Activated T-cell treated with anti-CD3 and anti-CD28 coated beads, Interleukin-2, amount 50 U/mL, for 1 hour (primary cell): Measurements from ENCODE around the gene MTX3.

Experiments
- DNase-seq: peaks from one replicate; pipeline ENCODE4 v3.0.0-alpha.2; 2020

MTX3 gene, protein sequence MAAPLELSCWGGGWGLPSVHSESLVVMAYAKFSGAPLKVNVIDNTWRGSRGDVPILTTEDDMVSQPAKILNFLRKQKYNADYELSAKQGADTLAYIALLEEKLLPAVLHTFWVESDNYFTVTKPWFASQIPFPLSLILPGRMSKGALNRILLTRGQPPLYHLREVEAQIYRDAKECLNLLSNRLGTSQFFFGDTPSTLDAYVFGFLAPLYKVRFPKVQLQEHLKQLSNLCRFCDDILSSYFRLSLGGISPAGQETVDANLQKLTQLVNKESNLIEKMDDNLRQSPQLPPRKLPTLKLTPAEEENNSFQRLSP

DNA sequence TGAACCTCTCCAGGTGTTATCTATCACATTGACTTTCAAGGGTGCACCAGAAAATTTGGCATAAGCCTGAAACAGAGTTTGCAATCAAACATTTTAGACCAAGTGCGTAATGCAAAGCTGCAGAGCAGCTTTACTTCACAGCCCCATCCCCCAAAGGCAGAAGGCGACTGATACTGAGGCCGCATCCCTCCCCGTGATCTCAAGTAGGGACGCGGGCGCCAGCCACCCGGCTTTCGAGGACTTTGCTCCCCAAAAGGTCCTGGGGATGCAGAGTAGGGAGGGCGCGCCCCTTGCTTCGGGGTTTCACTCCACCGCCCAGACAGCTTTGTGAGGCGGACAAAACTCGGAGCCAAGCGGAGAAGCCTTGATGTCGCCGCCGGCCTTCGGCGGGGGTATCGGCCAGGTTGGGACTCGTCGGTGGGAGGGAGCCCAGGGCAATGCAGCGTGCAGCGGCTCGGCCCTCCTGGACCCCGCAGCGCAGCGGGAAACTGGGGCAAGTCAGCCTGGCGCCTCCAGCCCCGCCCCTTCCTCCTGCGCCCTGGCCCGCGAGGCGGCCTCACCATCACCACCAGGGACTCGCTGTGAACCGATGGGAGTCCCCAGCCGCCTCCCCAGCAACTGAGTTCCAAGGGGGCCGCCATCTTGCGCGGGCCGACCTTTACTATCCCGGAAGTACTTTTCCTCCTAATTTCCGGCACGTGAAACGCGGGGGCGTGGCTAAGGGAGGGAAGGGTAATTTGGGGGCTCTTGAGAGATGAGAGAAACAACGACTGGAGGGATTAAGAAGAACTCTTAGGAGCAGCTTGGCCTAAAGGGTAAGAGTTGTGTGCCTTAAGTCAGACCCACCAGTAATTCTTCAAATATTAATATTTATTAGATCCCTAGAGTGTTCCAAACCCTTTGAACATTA lies at the start of gene MTX3:
Gene MTX3, minus strand, starts transcription at position 665 of the 910 bp plus-strand sequence. Its CDS starts 24 bp downstream, at position 641.
- peak; percentile 85 for DNase-seq

DNA sequence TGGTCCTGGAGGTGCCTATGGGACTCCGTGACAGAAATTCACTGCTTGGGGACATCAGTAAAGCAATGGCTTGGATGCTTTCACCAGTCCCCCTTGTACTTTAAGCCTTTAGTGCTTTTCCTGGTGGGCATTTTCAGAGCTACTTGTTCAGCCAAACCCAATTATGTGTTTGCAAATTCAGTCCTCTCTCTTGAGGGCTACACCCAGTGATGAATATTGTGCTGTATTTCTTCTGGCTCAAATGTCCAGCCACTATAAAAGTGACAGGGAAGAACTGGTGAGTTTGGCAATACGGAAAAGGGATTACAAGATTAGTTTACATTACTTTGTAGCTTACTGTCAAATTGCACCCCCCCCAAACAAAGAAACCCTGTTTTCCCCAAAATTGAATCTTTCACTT lies 48.6 kb upstream of the MTX3 start:
- no peak for DNase-seq

DNA sequence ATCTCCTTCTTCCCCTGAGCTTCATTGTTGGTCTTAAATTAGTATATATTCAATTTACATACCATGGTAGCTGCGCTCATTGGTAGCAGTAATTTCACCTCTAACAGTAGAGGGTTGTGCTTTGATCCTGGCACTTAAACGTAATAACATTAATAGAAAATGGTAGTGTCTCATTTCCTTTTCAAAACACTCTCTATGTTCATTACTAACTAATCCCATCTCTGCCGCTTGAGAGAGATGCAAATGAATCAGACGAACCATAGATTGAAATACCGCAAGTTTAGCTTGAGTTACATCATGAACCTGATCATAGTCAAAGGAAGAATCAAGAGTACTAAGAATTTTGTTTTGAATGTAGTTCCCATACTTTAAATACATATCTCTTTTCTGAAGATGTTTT lies 46.3 kb upstream of the MTX3 start:
- no peak for DNase-seq

DNA sequence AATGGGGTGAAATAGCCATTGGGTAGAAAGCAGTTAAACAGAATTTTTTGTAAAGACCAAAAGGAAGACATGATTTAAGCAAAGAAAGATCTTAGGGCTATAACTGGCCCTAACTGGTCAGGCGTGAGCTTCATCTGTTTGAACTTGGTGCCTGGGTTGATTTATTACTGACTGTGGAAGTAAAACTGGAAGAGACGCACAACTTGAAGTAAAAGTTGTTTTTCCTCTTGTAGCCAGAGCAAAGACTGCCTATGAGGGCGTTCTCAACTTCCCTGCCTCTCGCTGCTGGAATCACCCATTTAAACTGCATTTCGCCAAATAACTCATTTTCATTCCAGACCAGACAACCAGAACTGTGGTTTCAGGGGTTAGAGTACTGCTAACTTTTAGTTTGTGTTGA lies 45.6 kb upstream of the MTX3 start:
- no peak for DNase-seq

DNA sequence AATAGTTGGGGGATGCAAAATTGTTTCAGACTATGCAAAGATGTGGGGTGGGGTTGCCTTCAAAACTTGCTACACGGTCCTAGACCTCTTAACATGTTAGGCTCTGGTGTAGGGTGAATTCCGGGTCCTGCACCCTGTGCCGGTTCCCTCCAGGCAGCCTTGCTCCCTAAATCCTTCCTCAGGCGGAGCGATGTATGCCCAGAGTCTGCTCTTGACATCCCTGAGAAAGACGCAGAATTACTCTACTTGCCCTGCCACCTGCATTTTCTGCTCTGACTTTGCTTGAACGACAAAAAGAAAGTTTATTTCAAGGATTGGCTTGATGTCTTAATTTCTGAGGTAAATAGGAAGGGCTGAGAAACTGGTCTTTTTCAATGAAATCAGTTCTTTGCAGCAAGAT lies 44.8 kb upstream of the MTX3 start:
- DNase-seq = no peak

DNA sequence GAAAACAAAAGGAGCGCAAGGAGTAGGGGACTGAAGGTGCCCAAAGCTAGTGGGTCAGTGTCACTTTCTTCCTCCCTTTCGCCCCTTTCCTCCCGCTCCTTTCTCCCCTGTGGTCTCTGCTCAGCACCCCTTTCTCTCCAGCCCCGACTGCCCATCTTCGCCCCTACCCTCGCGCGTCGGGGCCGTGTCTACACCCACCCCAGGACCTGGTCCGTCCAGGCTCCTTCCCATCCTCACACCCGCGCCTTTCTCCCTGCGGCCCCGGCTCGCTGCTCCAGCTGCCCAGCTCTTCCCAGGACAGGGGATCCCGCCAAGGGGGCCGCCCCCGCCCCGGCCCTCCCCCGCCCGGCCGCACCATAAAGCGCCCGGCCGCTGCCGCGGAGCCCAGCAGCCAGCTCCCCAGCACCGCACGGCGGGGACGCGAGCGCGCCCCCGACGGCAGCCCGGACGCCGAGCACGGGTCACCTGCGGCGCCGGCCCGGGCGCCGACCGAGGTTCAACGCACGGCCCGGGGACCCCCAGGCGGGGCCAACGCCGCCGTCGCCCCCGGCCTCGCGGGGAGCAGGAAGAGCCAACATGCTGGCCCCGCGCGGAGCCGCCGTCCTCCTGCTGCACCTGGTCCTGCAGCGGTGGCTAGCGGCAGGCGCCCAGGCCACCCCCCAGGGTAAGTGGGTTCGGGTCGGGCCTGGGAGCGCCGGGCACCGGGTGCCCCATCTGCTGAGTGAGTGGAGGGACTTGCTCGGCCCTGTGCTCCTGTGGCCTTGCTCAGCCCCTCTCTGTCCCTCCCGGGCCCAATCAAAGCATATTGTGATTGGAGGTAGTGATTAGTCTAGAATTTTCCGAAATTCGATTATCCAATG lies 44.1 kb upstream of the MTX3 start, which contains the start of gene THBS4:
Gene THBS4, plus strand, starts transcription at position 387 of the 860 bp plus-strand sequence. Its CDS starts 190 bp downstream, at position 577.
- peak; percentile 18 for DNase-seq

DNA sequence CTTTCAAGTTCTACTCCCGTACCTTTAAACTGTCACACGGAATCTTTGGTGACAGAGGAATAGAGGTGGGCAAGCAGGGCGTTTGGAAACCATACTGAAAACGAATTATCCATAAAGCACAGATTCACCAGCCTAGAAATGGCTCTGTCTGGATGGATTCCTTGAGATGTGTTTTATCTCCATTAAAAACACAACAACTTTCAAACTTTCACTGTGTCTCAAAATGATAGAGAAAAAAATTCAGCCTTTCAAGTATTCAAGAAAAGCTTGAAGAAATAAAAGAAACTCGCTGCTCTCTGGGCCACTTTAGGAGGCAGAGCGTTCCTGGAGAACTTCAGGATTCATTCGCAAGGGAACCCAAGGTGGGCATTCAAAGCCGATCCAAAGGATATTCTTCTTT lies 43.5 kb upstream of the MTX3 start:
- DNase-seq = no peak

DNA sequence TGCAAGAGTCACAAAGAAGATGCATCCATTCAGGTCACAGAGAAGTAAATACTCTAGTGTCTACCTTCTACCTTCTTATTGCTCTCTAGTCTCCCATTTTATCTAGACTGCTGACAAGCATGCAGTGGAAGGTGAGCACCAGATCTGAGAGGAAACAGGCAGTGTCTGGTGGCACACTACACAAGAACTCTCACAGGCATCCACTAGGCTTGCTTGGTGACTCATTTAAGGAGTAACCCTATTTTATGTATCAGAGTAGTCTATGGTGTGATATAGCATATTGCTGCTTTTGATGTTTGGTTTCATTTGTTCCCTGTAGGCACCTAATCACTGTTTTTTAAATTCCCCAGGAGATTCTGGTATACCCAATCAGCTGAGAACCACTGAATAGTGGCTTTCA lies 42.5 kb upstream of the MTX3 start:
- DNase-seq = no peak

DNA sequence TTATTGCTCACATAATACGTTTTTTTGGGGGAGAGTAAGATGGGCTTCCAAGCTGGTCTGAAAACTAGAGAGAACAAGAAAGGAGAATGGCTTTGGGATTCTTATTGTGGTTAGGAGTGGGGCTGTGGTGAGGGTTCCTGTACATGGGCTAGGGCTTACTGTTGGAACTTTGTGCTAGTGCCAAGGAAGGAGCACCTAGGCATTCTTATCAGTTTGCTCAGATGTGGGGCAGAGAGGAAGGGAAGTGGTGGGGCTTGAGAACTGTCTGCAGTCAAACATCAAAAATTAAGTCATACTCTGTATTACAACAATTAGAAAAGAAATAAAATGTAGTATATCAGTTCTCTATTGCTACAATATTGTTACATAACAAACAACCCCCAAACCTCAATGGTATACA lies 40.0 kb upstream of the MTX3 start:
- DNase-seq = no peak

DNA sequence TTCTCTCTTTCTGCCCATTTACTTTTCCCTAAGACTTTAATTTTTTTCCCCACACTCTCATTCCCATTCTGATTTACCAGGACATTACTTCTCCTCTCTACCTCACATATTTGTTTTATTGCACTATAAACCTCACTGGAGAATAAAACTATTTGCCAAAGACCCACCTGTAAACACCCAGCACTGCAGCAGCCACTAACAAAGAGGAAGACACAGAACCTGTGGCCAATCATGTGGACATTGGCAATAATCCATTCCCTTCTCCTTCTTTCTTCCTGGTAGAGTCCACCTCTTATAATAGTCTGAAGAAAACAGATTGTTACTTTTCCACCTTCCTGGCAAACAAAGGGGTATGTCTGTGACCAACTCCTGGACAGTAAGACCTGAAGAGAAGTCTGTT lies 35.8 kb upstream of the MTX3 start:
- DNase-seq = no peak

DNA sequence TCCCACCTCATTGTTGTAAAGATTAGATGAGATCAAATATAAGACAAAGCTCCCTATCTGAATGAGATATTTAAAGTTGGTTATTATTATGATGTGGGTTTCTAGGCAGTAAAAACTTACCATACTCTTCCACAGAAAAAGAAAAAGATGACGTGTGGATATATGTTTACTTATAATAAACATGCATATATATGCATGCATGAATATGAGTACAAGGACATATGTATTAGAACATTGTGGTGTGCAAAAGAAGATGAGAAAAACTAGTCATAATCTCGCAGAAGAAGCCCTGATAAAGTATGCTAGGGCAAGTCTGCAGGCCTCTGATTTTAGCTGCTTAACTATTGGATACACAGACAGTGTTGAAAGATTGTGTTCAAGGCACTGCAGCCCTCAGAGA lies 34.0 kb upstream of the MTX3 start:
- no peak for DNase-seq

DNA sequence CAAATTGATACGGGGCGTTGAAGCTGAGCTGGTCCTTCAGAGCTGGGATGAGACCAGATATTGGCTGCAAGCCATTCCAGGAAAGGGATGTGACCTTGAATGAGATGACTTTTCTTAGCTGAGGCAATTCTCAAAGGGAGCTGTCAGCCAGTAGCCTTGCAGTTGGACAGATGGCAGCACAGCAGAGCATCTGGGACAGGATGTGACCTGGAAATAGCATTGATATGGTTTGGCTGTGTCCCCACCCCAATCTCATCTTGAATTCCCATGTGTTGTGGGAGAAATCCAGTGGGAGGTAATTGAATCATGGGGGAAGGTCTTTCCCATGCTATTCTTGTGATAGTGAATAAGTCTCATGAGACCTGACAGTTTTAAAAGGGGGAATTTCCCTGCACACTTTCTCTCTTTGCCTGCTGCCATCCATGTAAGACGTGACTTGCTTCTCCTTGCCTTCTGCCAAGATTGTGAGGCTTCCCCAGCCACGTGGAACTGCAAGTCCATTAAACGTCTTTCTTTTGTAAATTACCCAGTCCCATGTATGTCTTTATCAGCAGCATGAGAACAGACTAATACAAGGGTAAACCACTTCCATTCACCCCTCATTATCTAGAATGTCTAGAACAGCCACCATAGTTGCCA lies 19.8 kb upstream of the MTX3 start:
- no peak for DNase-seq

DNA sequence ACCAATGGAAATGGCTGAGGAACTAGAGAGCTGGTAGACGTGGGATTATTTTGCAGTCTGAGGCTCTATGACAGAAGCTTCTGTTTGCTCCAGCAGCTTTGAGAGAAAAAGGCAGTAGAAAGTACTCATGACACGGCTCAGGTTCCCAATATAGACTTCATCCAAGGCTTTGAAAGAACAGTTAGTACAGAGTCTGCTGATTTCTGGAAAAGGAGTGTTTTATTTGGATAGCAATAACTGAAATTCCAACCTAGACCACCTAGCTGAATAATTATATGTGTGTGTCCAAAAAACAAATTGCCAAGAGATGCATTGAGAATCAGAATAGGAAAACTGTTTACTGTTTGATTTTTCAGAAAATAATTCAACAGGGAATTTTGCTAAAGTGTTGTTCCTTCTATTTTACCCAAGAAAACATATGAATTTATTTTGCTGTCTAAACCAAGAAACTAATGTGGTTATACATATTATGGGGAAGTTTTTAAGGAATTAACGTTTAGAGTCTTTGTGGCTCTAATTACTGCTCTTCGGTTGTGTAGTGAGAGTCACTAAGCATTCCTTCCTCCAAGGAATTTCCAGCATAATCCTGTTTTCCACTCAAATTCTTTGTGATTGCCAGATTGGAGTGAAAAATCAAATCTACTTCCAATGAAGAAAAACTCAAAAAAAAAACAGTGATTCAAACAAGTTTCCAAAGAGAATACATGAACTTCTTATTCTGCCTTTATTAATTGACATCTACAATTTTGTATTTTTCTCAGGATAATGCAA lies 18.1 kb upstream of the MTX3 start:
- DNase-seq = no peak

DNA sequence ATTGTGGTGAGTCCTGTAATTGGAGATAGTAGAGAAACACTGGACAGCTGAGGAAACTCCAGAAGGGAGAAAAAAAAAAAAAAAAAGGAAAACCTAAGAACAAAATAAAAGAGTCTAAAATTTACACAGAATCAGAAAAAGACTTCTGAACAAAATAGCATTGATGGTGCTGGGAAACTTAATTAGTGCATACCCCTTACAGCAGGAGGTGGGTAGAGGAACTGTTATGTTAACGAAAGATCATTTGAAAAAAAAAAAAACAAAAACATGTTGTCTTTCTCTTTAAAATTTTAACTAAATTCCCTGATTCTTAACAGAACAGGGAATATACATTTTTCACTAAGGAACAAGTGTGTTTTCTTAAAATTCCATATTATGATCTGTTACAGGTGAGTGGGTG lies 11.6 kb upstream of the MTX3 start:
- DNase-seq = no peak

DNA sequence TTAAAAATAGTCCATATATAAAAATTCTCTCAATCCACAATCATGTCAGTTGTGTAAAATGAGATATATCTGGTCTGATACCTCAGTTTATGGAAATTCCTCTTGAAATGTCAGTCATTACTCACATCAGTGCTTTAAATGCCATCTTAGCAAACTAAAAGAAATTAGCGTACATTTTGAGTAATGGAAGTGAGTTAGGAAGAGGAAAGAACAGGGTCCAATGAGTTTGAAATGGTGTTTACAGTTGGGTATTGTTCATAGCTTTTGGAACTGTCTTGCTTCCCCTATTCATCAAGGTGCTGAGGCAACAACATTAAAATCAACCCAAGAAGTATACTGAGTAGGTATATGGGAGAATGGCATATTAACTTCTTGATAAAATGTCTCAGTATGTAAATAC lies 8.7 kb upstream of the MTX3 start:
- DNase-seq = no peak

DNA sequence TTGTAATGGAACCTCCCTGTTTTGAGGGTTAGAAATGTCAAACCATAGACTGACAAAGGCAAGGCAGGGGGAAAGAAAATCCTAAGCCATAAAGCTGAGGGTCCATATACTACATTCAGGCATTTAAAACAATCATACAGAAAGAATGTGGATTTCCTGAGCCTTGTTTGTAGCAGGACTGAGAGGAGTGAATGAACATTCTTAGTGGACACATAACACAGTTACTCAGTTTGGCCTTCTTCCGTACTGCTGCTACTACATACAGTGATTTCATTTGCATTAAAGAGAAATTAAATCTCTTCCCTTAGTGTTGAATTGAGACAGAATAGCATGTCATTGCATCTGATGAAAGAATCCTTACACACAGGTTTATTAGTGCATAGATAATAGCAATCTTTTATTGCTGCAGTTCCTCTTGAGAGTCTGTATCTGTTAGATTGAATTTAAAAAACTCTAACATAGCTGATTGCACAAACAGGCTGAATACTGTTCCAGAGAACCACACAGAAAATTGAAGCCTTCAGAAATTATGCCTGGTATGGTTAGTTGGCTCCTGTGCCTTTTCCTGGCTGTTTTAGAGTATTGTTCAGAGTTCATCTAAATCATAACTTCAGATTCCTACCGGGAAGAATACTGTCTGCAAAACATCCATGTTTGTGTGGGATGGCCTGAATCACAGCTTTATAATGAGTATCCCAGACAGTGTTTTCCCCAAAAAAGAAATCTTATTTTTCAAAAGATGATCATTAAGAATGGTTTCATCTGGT lies 2.0 kb upstream of the MTX3 start:
- no peak for DNase-seq

DNA sequence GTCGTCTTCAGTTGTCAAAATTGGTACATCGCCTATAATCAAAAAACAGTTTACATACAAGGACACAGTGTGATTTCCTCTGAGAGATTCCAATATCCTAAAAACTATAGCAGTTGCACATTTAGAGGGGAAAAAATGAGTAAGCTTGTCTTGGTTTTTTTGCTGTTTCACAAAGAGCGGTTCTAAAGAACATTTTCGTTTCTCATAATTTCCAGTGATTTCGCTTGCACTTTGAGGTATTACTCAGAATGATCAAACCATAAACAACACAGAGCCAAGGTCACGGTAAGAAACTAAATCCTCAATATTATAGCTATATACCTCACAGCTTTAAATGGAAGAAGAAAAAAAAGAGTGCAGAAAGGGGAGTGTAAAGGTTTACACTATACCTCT lies 861 bp downstream of the MTX3 start:
- no peak for DNase-seq

DNA sequence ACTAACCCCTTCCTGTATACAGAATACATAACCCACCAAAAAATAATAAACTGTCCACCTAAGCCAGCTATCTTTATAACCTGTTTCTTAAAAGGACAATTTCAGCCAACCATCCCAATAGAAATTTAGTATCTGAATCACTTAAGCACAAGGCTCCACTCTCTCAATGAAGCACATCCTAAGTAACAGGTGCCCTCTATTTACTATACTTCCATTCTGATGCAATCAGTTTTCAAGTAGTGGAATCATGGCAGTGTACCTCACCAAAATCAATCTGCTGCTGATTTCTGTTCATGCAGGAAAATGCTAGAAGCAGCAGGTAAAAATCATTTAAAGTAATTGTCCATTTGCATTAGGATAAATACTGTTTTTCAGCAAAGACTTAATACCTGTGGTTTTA lies 4.8 kb downstream of the MTX3 start:
- no peak for DNase-seq

DNA sequence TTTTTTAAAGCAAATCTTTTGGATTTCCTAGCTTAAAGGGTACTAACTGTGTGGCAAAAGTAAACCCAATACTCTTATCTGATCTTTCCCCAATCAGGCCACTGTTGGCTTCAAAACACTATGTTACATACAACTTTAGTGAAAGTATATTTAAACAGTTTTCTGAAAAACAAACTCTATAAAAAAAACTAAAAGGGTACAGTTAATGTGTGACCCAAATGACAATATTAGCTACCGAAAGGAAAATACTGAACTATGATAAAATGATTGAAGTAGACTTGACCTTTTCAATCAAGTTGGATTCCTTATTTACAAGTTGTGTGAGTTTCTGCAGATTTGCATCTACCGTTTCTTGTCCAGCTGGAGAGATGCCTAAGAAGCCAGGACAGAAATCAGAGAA lies 5.8 kb downstream of the MTX3 start:
- DNase-seq = no peak

DNA sequence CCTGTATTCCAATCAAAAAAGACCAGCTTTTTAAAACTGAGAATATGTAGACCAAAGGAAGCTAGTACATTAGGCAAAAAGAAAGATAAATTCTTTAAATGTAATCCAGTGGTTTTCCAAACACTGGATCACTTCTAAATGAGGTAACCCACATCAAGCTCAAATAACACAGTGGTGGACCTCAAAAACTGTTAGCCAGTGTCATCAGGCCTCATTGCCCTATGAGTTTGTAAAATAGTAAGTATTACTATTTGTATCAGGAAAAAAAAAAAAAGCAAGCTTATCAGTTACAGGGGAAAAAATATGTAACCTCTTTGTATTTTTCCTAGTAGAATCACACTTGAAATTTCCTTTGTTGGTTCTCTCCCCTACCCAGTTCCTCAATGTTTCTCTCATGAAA lies 6.7 kb downstream of the MTX3 start:
- no peak for DNase-seq

DNA sequence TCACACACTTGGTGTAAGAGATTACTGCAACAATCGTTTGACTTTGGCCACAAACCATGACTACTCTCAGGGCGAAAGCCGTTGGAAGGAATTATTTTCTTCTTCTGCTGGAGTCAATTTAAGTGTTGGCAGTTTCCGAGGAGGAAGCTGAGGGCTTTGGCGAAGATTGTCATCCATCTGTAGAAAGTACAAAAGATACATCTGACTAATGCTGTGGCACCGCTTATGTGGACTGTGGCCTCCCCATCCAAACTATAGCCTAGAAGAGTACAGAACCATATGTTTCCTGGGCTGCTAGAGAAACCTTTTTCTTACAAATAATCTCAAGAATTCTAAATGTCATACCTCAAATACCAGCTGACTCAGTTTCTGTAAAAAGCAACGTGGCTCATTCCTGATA lies 7.4 kb downstream of the MTX3 start:
- no peak for DNase-seq
